Embryonic facial prominence (tissue), 1 donor: ENCODE measurements around the gene ZNHIT6.
A peak's percentile ranks its signal among the peaks of the same experiment; 100 is the strongest.

ENCODE experiments used
- DNase-seq: peaks from one replicate; pipeline ENCODE4 v3.0.0-alpha.2; 2016; ENCODE audit errors: extremely low spot score

Gene ZNHIT6

DNA sequence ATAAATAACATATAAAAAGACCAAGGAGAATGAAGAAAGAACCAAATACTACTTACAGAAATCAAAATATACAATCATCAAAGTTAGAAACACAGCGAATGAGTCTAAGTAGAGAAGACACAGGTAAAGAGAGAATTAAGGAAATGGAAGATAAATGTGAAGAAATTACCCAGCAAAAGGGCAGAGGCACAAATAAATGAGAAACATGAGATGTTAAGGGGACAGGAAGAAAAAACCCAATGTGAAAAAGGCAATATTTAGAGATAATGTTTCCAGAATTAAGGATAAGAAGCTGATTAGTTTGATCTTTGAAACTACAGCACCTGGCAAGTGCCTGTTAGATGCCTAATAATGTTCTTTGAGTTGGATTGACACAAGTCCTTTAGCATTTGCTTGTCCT, 86.8 kb downstream of the ZNHIT6 start:
- no peak for DNase-seq

DNA sequence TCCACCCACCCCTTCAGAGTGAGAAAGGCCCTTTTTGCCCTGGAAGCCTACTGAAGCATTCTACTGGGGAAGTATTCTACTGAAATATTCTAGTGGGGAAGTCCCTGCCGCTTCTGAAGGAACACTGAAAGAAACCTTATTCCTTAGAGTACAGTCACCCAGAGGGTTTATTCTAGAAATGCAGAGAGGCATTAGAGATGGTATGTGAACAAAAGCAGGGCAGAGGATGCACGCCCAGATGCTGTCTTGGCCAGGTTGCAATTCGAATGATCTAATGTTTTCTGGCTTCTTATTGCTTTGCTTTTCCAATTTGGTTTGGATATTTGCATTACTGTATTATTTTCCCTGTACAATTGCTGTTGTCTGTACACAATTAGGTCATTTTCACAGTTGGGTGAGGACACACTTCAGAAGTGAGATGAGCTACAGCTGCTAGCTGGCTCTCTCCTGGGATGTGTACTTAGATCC, 90.6 kb downstream of the ZNHIT6 start:
- DNase-seq, result no peak

DNA sequence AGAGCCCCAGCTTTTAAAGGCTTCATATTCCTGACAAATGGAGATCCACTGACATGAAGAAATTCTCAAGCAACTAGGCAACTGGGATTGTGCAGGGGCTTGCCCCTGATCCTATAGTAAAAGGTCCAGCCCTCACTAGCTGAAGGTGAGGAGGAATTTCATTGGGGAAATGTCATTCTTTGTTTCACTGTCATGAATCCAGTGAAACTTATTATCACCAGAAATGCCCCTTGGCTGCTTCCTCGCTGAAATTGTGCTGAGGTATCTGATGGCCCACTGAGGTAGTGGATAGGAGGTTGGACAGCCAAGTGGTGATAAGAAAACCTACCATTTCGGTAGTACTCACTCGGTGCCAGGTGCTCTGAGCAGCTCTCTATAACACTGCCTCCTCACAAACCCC, 91.5 kb downstream of the ZNHIT6 start:
- DNase-seq, result no peak

DNA sequence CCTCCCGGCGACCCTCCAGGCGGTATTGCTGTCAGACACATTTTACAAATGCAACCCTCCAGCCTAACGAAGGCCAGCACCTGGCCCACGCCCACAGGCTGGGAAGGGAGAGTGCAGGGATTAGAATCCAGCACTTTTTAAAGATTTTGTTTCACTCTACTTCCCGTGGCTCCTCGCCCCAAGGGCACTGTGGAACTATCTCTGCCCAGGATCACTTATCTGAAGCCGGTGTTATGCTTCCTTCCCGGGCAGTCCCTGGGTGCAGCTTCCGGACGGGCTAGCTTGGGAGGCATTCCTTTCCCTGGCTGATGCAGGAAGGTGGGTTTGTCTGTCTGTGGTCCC, 91.9 kb downstream of the ZNHIT6 start:
- no peak for DNase-seq

DNA sequence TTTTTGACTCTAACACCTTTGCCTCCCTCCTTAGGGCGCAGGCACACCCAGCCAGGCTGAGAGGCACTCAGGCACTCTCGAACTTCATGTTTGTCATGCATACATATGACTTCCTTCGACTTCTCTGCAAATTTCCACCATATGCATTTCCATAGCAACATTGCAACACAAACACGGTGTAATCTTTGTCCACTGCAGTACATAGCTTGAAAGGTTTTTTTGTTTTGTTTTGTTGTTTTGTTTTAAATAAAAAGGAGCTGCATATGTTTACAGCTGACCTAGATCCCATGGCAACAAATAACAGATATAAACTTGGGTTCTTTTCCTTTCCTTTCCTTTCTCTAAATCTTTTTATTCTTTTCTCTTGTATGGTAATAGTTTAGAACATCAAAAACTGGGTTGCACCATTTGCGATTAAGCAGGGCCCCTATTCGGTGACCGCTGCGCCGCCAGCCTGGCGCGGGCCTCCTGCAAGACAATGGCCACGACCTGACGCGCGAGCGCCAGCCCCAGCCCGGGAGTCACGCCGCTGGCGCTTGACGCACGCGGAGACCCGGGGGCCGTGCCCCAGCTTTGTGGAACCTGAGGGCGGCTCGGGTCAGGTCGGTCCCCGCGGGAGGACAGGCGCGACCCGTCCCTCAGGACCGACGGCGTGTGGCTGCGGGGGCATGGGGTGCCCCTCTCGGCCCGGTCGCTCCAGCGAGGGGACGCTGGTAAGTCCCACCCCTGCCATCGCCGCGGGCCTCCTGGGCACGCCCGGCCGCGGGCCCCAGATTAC, 92.5 kb downstream of the ZNHIT6 start:
- DNase-seq, result peak; percentile 64

DNA sequence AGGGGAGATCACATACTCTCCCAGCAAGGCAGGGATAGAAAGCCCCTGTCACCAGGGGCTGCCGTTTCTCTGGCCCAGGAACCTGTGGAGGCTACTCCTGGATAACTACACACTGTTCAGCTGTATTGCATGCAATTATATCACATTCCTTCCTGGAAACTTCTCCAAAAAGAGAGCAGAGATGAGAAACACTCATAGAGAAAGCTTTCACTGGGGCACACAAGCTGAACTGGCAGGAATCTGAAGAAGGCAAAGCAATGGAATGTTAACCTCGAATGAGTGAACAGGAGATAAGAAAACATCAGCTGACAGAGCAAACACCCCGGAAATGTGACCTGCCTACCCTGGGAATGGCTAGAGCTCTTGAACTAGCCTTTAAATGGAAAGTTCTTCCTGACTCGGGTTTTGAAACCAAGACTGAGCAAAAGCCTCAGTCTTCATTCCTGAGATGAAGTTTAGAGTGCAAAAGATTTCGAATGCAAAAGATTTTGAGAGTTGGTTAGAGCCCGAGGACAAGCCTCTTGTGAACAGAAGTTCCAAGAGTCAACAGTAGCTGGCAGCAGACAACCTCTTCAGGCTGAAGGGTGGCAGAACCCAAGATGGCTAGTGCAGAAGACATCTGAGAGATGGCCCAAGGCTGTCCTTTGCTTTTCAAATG, 95.4 kb downstream of the ZNHIT6 start:
- no peak for DNase-seq

DNA sequence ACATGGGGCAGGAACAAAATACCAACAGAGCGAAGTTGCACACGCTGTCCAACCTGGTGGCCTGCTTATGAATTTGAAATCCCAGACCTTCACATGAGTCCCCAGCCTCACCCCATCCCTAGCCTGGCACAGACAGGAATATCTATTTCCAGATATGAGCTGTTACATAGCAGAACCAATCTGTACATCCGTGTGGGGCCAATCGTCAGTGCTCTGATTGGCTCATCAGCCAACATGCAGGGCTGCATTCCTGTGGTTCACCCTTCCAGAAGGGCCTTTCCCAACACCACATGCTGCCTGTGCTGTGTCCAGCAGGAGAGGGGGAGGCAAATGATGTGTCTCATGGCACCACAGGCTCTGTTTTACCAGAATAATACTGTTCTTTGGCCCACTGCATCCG, 96.4 kb downstream of the ZNHIT6 start:
- peak; percentile 54 for DNase-seq

DNA sequence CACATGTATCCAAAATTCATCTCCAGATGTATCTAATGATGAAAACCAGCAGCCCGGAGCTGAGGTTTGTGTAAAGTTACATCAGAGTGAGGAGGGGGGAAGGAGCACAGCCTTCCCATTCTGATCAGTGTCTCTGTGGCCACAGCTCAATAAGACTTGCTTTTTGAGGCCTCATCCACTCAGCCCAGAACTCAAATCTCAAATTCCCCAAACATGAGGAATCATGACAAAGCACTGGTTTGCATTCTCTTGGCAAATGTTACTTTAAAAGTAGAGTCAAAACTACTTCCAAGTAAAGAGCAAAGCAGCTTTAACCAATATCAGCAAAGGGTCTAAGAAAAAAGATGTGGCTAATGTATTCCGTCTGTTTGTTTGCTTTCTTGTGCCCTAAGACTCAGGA, 96.8 kb downstream of the ZNHIT6 start:
- peak; percentile 60 for DNase-seq

DNA sequence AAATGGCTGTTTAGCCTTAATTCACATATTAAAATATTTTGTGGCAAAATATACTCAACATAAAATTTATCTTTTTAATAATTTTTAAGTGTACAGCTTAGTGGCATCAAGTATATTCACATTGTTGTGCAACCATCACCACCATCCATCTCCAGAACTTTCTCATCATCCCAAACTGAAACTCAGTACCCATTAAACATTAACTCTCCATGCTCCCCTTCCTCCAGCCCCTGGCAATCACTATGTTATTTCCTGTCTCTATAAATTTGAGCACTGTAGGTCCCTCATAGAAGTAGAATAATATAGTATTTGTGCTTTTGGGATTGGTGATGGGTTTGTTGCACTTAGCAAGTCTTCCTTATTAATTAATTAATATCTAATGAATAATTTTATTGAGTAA, 98.3 kb downstream of the ZNHIT6 start:
- no peak for DNase-seq

DNA sequence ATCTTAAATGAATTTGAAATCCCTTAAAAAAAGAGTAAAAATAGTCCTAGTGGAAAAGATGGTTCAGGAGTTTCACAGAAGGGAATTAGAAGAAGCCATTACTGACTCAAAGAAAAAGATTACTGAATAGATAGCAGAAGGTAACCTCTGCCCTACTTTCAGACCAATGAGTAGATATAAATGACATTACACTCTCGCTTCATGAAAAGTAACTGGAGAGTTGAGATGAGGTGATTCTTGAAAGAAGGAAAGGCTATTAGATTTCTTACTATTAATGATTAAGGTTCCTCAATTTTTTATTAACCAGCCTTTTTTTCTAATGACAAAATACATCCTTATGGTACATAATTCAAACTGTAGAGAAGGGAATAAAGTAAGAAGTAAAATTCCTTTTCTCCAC, 99.4 kb downstream of the ZNHIT6 start:
- no peak for DNase-seq

DNA sequence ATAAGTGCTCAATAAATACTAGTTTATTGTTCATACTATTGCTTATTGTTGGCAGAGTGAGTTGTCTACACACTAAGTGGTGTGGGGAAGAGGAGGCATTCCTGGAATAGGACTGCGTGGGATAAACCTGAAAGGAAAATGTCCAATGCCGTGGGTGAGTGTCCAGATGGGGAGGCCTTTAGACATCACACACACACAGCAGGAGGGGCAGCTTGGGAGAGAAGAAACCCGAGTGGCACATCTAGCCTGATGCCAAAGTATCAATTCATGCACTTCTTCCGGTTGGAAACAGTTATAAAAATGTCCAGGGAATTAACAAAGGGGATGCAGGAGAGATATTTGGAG, 100.3 kb downstream of the ZNHIT6 start:
- no peak for DNase-seq

DNA sequence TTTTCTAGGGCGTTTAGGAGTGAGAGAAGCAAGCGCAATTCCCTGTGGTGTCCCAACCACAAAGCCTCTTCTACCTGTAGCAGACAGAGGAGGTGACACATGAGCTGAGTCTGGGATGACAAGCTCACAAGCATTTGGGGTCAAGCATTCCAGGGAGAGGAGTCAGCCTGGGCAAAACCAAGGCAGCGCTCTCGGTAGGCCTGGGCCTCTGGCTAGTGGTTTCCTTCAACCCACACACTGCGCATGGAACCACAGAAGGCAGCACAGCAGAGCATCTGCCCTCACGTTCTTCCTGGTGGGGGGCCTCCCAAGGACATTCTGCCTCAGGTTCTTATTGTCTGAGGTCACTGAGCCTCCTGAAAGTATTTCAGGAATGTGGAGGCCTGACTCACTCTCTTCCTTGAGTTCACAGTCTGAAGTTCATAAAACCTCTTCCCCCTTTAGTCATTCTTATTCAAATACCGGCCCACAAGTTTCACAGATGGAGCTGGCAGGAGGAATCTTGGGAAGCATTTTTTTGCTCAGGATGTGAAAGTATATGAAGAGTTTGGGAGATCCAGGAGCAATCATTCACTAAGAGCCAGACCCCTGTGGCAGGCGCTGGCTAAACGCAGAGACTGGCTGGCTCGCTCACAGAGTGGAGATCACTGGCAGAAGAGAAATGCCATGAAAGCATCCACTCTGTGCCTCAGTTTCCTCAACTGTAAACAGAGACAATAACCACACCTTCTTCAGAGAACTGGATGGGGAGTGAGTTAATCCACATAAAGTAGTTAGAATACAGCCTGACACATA, 100.9 kb downstream of the ZNHIT6 start:
- DNase-seq, result no peak

DNA sequence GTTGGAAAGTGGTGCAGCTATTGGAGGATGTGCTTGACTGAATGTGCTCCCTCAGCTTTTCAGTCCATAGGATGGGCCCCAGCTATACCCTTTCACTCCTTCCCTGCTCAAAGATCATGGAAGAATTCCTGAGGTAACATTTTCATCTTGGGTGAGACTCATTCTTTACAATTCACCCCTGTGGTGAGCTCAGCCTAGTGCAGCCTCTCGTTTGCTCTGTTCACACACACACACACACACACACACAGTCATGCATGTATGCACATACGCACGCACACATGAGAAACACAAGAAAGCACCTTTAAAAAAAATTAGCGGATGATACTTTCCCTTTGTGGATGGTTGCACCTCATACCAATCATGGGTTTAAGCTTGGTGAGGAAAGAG, 101.8 kb downstream of the ZNHIT6 start:
- DNase-seq, result no peak

DNA sequence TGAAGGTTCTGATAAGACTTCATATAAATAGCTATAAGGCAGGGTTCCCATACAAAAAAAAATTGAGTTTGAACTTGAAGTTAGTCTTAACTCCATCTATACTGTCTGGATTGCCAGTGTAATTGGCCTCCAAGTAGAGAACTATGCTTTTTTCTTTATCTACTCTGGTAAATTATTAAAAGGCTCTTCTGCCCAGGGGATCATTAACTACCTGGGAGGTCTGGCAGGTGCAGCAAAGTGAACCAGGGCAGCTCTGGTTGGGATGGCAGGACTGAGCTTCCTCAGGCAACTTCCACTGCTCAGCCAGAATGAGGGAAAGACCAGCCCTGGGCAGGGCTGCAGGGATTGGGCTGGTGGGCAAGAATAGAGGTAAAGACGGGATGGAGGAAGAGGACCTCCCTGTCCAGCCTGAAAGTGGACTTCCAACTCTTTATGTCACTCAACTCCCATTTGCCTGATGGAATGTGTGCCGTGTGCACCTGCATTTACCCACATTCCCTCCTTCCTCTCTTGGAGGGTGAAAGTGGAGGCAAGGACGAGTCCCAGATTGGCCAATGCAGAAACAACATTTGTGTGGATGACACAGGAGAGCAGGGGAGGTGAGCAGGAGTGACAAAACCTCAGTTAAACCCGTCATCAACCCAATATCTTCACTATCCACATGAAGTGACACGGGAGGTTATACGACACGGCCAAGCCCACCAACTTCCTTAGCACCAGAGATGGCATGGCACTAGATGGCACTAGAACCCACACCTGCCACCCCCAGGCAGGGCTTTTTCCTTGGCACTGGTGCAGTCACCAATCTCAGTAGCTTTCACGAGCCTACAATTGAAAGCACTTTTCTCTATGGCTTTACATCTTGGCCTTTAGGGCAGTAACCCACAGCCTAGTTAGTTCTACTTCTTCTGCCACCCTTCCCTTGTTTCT, 102.5 kb downstream of the ZNHIT6 start:
- no peak for DNase-seq

DNA sequence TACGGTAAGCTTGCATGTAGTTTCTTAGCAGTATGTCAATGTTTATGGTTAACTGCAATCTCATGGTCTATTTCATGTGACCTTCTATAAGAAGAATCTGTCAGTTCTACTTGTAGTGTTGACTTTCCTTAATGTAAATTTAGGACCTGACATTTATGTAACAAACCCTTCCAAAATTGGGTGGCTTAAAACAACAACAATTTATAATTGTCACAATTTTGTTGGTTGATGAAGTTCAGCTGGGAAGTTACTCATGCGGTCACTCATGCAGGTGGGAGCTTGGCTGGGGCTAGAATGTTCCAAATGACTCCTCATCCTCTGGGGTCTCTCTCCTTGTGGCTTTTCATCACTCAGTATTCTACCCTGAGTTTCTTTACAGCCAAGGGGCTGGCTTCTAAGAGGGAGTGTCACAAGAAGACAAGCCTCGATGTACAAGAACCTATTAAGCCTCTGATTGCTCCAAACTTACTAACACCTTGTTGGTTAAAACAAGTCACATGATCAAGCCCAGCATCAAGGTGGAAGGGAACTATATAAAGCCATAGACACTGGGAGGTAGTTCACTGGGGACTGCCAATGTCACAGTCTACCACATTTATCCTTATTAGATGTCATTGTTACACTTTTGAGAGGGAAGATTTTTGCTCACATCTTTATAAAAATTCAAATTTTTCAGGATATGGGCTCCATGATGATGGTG, 103.8 kb downstream of the ZNHIT6 start:
- DNase-seq, result no peak

DNA sequence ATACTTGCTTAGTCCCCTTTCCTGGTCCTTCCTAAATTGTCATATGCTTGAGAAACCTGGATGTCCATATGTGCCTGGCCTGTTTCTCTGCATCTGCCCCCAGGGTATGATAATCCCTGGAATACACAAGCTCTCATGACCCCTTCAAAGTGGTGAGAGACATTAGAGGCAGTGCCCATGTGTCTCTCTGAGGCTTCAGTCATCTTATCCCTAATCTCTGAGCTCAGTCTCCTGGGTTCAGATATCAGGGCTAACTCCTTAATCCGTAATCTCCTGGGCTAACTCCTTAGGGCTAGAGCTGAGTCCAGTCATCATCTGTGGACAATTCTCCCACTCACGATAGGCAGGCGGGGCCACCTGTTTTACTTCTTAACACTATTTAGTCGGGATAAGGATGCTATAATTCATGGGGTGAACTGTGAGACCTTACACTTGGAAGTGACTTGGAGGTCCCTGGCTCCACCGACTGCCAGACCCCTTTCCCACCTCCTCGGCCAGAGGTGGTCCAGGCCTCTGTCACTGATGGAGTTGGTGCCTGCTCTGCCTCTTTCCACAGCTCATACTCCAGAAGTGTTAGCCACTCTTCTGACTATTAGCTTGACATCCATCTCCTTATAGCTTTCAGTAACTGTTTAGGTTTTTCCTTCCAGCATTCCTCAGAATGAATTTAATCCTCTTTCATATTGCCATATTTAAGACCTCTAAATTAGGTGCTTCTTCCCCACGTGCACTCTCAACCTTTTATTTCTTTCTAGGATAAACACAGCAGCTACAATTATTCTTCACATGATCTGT, 105.0 kb downstream of the ZNHIT6 start:
- DNase-seq, result no peak

DNA sequence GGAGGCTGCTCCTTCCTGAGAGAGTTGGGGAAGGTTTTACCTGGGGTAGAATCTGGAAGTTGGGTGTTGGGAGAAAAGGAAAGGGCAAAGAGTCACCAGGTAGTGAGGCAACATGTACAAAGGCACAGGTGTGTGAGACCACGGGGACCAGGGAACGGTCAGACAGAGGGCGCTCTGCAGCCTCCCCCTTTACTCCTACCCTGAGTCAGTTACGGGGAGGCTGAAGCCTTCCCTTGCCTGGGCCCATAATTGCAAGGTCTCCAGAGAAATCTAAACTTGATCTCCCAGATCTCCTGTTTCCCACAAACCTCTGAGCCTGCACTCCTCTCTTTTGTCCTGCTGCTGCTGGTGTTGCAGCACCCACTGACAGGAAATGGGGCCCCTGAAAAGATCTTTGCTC, 105.7 kb downstream of the ZNHIT6 start:
- DNase-seq, result no peak

DNA sequence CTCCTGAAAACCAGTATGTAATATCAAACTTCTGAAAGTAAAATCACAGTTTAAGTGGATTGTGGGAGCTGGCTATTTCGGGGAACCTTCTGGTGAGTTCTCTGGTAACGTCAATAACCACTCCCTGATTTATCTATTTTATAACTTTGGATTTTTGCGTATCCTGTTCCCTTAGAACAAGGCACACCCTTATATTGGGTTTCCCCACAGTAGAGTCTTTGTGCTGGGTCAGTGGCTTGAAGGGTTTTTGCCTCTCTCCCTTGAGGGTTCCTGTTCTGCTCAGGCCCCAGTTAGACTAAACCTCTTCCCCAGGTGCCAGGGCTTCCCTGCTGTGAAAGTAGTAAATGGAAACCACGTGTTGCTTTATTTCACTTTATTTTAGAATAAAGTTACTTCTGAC, 106.3 kb downstream of the ZNHIT6 start:
- no peak for DNase-seq

DNA sequence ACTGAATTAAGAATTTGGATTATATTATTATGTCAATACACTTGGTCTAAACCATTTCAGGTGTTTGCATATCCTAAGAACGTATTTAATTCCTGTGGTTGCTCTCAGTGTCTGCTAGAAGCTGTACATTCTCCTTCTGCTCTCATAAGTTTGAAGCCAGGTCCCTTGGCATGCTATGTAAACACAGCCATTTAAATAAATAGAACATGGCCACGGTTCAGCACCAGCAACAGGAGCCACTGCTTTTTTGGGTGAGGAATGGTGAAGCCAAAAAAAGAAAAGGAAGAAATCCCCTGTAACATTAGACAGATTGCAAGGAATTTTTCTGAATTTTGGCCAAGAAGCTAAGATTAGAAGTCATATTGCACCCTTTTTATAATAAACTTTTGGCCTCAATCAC, 108.6 kb downstream of the ZNHIT6 start:
- DNase-seq, result no peak
